GM19328 (cell line): Measurements from ENCODE around the gene SLC25A11.

Experiments
- ATAC-seq: cut with Tn5 transposase; IDR thresholded peaks from one replicate; pipeline ENCODE4 v1.9.1; 2021; ENCODE audit warnings: mild to moderate bottlenecking, moderate library complexity; ENCODE audit not compliant: unreplicated experiment

SLC25A11 gene

GRCh38 chr17:4966844-4967538 lies 27.1 kb upstream of the SLC25A11 start:
- ATAC-seq = peak; percentile 76

GRCh38 chr17:4965311-4965986 lies 25.6 kb upstream of the SLC25A11 start:
- no peak for ATAC-seq

GRCh38 chr17:4960279-4960922 lies 20.6 kb upstream of the SLC25A11 start:
- ATAC-seq = no peak

GRCh38 chr17:4959261-4959965 lies 19.6 kb upstream of the SLC25A11 start:
- no peak for ATAC-seq

- no peak for ATAC-seq
Observed at GRCh38 chr17:4958102-4958501, 18.3 kb upstream of the SLC25A11 start.

- no peak for ATAC-seq
Observed at GRCh38 chr17:4956493-4957061, 16.7 kb upstream of the SLC25A11 start.

GRCh38 chr17:4955091-4955490 lies 15.2 kb upstream of the SLC25A11 start:
- no peak for ATAC-seq

GRCh38 chr17:4953451-4953961 lies 13.7 kb upstream of the SLC25A11 start:
- ATAC-seq = no peak

GRCh38 chr17:4951486-4951885 lies 11.6 kb upstream of the SLC25A11 start:
- ATAC-seq = no peak

- no peak for ATAC-seq
Observed at GRCh38 chr17:4950746-4951204, 10.9 kb upstream of the SLC25A11 start, which contains the start of gene ENO3. TSS of gene ENO3 (plus strand) at chr17:4951119. CDS start at chr17:4951830, 711 bp downstream.

GRCh38 chr17:4950075-4950745 lies 10.4 kb upstream of the SLC25A11 start:
- ATAC-seq = no peak

- no peak for ATAC-seq
Observed at GRCh38 chr17:4949321-4950074, 9.7 kb upstream of the SLC25A11 start.

GRCh38 chr17:4948931-4949320 lies 9.1 kb upstream of the SLC25A11 start:
- ATAC-seq = peak; percentile 34

- peak; percentile 15 for ATAC-seq
Observed at GRCh38 chr17:4948166-4948930, 8.5 kb upstream of the SLC25A11 start, which contains the start of gene PFN1. TSS of gene PFN1 (minus strand) at chr17:4948530. CDS start at chr17:4948394, 136 bp downstream.

- ATAC-seq = peak; percentile 5
Observed at GRCh38 chr17:4947411-4948165, 7.7 kb upstream of the SLC25A11 start.

GRCh38 chr17:4947010-4947410 lies 7.2 kb upstream of the SLC25A11 start:
- ATAC-seq = no peak

GRCh38 chr17:4946312-4946976 lies 6.6 kb upstream of the SLC25A11 start:
- no peak for ATAC-seq
